CD14-positive monocyte (primary cell): ENCODE results near the gene BRCC3. TPM values are rescaled to one million over a fixed set of nuclear protein-coding genes. Genes with fewer than 3 reads are reported as not detected.

ENCODE experiments used
- DNase-seq, 3 donors: peaks; one replicate each; pipeline ENCODE4 v3.0.0-alpha.2; 2011 to 2022
- H2AFZ ChIP-seq: 2 replicates; pipeline ENCODE4 v1.6.0; 2012; ENCODE audit warnings: mild to moderate bottlenecking, low read depth, low read length, inconsistent platforms; ENCODE audit not compliant: insufficient read depth, poor library complexity, severe bottlenecking
- H3K27ac ChIP-seq, 2 donors: 1 replicate in 1 of 2; 2 replicates in 1 of 2; pipeline ENCODE4 v1.5.1; 2012 to 2013; ENCODE audit warnings: low read length in 2 of 2, control low read depth in 1 of 2, inconsistent platforms in 1 of 2, low read depth in 1 of 2, mild to moderate bottlenecking in 1 of 2
- H3K27me3 ChIP-seq, 2 donors: one replicate each; pipeline versions ENCODE4 v1.6.0 to v1.6.1; 2011 to 2013; ENCODE audit warnings: low read length in 2 of 2; ENCODE audit not compliant: control insufficient read depth in 2 of 2, insufficient read depth in 2 of 2
- H3K36me3 ChIP-seq, 2 donors: replicated peaks in 1 of 2; 1 replicate in 1 of 2; 2 replicates in 1 of 2; pipeline versions ENCODE4 v1.5.1 to v1.6.1; 2012 to 2013; ENCODE audit warnings: low read length in 2 of 2, control low read depth in 1 of 2, inconsistent platforms in 1 of 2, mild to moderate bottlenecking in 1 of 2; ENCODE audit not compliant: insufficient read depth in 2 of 2, control insufficient read depth in 1 of 2
- H3K4me1 ChIP-seq, 2 donors: 1 replicate in 1 of 2; 2 replicates in 1 of 2; pipeline versions ENCODE4 v1.5.1 to v1.6.1; 2012 to 2013; ENCODE audit warnings: low read length in 2 of 2, control low read depth in 1 of 2, inconsistent platforms in 1 of 2, mild to moderate bottlenecking in 1 of 2, moderate library complexity in 1 of 2; ENCODE audit not compliant: insufficient read depth in 2 of 2, control insufficient read depth in 1 of 2
- H3K4me2 ChIP-seq: replicated peaks from 2 replicates; pipeline ENCODE3; 2012; ENCODE audit warnings: low read length, moderate library complexity, mild to moderate bottlenecking; ENCODE audit not compliant: poor library complexity, severe bottlenecking; ENCODE audit errors: extremely low read depth
- H3K4me3 ChIP-seq, 3 experiments: fragments of 200-600 bp in 1 of 3; sonication (generic) in 1 of 3; replicated peaks in 1 of 3; 1 replicate in 2 of 3; 2 replicates in 1 of 3; pipeline ENCODE4 v1.5.1; 2011 to 2013; ENCODE audit warnings: low read length in 3 of 3, mild to moderate bottlenecking in 3 of 3, control low read depth in 2 of 3, low read depth in 2 of 3, inconsistent platforms in 1 of 3, moderate library complexity in 1 of 3
- H3K79me2 ChIP-seq: 2 replicates; pipeline ENCODE4 v1.6.0; 2012; ENCODE audit warnings: mild to moderate bottlenecking, control low read depth, inconsistent platforms, low read length, moderate library complexity; ENCODE audit not compliant: insufficient read depth
- H3K9ac ChIP-seq: 2 replicates; pipeline ENCODE4 v1.6.0; 2017; ENCODE audit warnings: low read length, mild to moderate bottlenecking; ENCODE audit not compliant: insufficient read depth, poor library complexity, severe bottlenecking
- H3K9me3 ChIP-seq, 2 donors: replicated peaks in 1 of 2; 1 replicate in 1 of 2; 2 replicates in 1 of 2; pipeline versions ENCODE4 v1.5.1 to v1.6.1; 2012 to 2013; ENCODE audit warnings: low read length in 2 of 2, control low read depth in 1 of 2; ENCODE audit not compliant: control insufficient read depth in 1 of 2, insufficient read depth in 1 of 2
- H4K20me1 ChIP-seq: 2 replicates; pipeline ENCODE4 v1.6.0; 2012; ENCODE audit warnings: mild to moderate bottlenecking, low read length, control low read depth, moderate library complexity; ENCODE audit not compliant: insufficient read depth
- H3K27ac Mint-ChIP-seq, 7 donors: one replicate each; pipeline ENCODE4 v1.8.0; 2020; ENCODE audit warnings: mild to moderate bottlenecking in 7 of 7, mixed read lengths in 7 of 7, moderate library complexity in 6 of 7, inconsistent platforms in 2 of 7
- H3K27me3 Mint-ChIP-seq, 3 donors: one replicate each; pipeline ENCODE4 v1.8.0; 2021 to 2022; ENCODE audit warnings: low read depth in 3 of 3, mild to moderate bottlenecking in 3 of 3, mixed read lengths in 3 of 3, moderate library complexity in 3 of 3, inconsistent platforms in 1 of 3
- H3K36me3 Mint-ChIP-seq, 2 donors: one replicate each; pipeline ENCODE4 v1.8.0; 2020; ENCODE audit warnings: mixed read lengths in 2 of 2, inconsistent platforms in 1 of 2, mild to moderate bottlenecking in 1 of 2
- H3K4me1 Mint-ChIP-seq: one replicate; pipeline ENCODE4 v1.8.0; 2020; ENCODE audit warnings: mild to moderate bottlenecking, mixed read lengths
- H3K4me3 Mint-ChIP-seq, 2 donors: one replicate each; pipeline ENCODE4 v1.8.0; 2020; ENCODE audit warnings: mild to moderate bottlenecking in 2 of 2, mixed read lengths in 2 of 2, moderate library complexity in 1 of 2
- H3K9me3 Mint-ChIP-seq, 7 donors: one replicate each; pipeline ENCODE4 v1.8.0; 2020 to 2022; ENCODE audit warnings: mixed read lengths in 7 of 7, mild to moderate bottlenecking in 6 of 7, moderate library complexity in 6 of 7, inconsistent platforms in 2 of 7
- WGBS: methylation state at CpG from one replicate; pipeline ENCODE4 v1.1.5; 2013; ENCODE audit warnings: missing lambda C conversion rate; ENCODE audit not compliant: insufficient coverage; 5-methylcytosine and 5-hydroxymethylcytosine counted together
- intact Hi-C, 2 donors: fragments of 100-400 bp; cut with micrococcal nuclease; formaldehyde crosslinking; loops; one replicate each; pipeline versions ENCODE4 v1.15.0 to v1.15.1; 2023
- polyA plus RNA-seq, 3 donors: library from polyadenylated mRNA; depleted of rRNA in 1 of 3; unstranded in 2 of 3; stranded (reverse) in 1 of 3; fragments of 300-500 nt in 2 of 3; fragments of >200 nt in 1 of 3; fragmentation: Illumina TruSeq in 2 of 3; gene quantifications; 1 replicate in 2 of 3; 2 replicates in 1 of 3; pipeline ENCODE4 v1.2.3, GENCODE V29; 2012 to 2021
- TF ChIP-seq, protein P1 (sequence below): fragments of 200-600 bp; IDR thresholded peaks from one replicate; pipeline ENCODE4 v1.8.0; 2022; ENCODE audit warnings: antibody characterized with exemption, mild to moderate bottlenecking

The BRCC3 gene
- polyA plus RNA-seq, 3 donors: 8.4 to 21.7 (median 10.0) TPM

DNA sequence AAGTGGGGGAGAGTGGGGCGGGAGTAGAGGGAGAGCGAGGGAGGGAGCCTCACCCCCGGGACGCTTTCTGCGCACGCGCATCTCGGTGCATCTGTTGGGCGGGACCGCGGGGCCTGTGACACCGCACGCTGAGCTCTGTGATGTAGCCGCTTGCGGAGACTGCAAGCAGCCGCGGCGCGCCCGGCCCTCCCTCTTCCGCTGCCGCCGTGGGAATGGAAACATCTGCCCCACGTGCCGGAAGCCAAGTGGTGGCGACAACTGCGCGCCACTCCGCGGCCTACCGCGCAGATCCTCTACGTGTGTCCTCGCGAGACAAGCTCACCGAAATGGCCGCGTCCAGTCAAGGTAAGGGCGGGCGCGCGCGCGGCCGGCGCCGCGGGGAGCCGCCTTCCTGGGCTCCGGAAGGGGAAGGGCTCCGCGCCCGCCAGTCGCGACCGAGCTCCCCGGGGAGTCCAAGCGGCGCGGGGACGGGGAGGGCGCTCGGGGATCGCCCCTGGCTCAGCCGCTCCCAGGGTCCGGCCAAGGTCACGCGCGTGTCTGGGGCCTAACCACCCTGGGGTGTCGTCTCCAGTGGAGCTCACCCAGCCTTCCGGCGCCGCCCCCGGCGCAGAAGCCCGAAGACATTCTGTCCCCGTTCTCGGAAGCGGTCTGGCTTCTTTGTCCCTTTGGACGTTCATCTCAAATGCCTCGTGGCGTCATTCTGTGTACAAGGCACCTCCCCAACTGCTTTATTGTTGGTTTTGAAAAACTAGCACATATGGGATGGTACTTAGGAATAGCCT lies 44.4 kb upstream of the BRCC3 start, which contains the start of gene FUNDC2:
Gene FUNDC2, plus strand, starts transcription at position 118 of the 782 bp plus-strand sequence. Its CDS starts 95 bp downstream, at position 213.
- Mint-ChIP-seq H3K4me1 (peaks cover 11% of the 10 kb centered on the region), H3K9me3 (peaks cover 0 to 5% (median 0%) of the 10 kb centered on the region in 7 donors)
- WGBS: 0% methylated on average over 37 of the region's 82 CpGs

More for the DNA sequence above, 44.4 kb upstream of the BRCC3 start, which contains the start of gene FUNDC2:
- Histone ChIP-seq H3K9me3 (no peaks in the 10 kb centered on the region), H4K20me1 (no peaks in the 10 kb centered on the region), H3K36me3 (no peaks in the 10 kb centered on the region), H3K4me3 (peak within 1 kb of the TSS; percentile 58 to 85 (median 80)), H3K9ac (peak within 1 kb of the TSS; percentile 87), H2AFZ (peak within 1 kb of the TSS; percentile 61), H3K79me2 (peaks cover 33% of the 10 kb centered on the region), H3K4me2 (peak within 1 kb of the TSS; percentile 75), H3K27ac (peak within 1 kb of the TSS; percentile 94 to 96), H3K4me1 (peaks cover 5 to 6% of the 10 kb centered on the region in 2 donors), H3K27me3 (peaks cover 0 to 2% of the 10 kb centered on the region in 2 donors)
- H3K36me3 Mint-ChIP-seq: peaks cover 4 to 5% of the 10 kb centered on the region in 2 donors
- intact Hi-C loops: loop anchor here (5.0 kb wide), 1 partner anchor 45 kb away; the partner anchor contains the start of genes BRCC3 (in 2 of the 2), CMC4 (in 2 of the 2) and MTCP1 (in 2 of the 2)
- peak within 1 kb of the TSS; percentile 76 to 82 for H3K4me3 Mint-ChIP-seq
- H3K27me3 Mint-ChIP-seq: peaks cover 0 to 3% (median 0%) of the 10 kb centered on the region in 3 donors
- peak within 1 kb of the TSS; percentile 95 to 97 (median 97) for H3K27ac Mint-ChIP-seq
- TF ChIP-seq, protein P1, sequence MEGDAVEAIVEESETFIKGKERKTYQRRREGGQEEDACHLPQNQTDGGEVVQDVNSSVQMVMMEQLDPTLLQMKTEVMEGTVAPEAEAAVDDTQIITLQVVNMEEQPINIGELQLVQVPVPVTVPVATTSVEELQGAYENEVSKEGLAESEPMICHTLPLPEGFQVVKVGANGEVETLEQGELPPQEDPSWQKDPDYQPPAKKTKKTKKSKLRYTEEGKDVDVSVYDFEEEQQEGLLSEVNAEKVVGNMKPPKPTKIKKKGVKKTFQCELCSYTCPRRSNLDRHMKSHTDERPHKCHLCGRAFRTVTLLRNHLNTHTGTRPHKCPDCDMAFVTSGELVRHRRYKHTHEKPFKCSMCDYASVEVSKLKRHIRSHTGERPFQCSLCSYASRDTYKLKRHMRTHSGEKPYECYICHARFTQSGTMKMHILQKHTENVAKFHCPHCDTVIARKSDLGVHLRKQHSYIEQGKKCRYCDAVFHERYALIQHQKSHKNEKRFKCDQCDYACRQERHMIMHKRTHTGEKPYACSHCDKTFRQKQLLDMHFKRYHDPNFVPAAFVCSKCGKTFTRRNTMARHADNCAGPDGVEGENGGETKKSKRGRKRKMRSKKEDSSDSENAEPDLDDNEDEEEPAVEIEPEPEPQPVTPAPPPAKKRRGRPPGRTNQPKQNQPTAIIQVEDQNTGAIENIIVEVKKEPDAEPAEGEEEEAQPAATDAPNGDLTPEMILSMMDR: no peak
- DNase-seq: peak; percentile 89 to 95 (median 94)
